ENCODE results near the gene TMPRSS11A. TPM values are rescaled to one million over a fixed set of nuclear protein-coding genes. Genes with fewer than 3 reads are reported as not detected.

The TMPRSS11A gene
- polyA plus RNA-seq, 1 experiment: not detected

Small RNA genes within 50 kb of the gene (small RNA-seq; reads per million reads assigned to genes)
- not detected for gene RNU6-95P (ENCODE audit: insufficient read length, low read depth)

Other genes starting within 250 kb of the TMPRSS11A start
- gene GNRHR, start 209.1 kb downstream of the TMPRSS11A start, polyA plus RNA-seq (2011; rRNA removed): not detected in 2 replicates
- not detected in 2 replicates for gene TMPRSS11D, start 79.5 kb downstream of the TMPRSS11A start, polyA plus RNA-seq (2011; rRNA removed)
- gene TMPRSS11F, start 166.4 kb upstream of the TMPRSS11A start, polyA plus RNA-seq (2011; rRNA removed): not detected in 2 replicates

Measured in AG04450 (cell line).